GM21576 (cell line): ENCODE measurements around the gene NSUN3.
"Not testable (repeated sequence)": the region's sequence is repeated elsewhere in the genome, so short reads cannot be mapped to it uniquely, and the experiment has no call there.

Source experiments
- ATAC-seq: cut with Tn5 transposase; IDR thresholded peaks from one replicate; pipeline ENCODE4 v1.9.1; 2021; ENCODE audit warnings: mild to moderate bottlenecking, moderate library complexity; ENCODE audit not compliant: unreplicated experiment

Gene NSUN3

DNA sequence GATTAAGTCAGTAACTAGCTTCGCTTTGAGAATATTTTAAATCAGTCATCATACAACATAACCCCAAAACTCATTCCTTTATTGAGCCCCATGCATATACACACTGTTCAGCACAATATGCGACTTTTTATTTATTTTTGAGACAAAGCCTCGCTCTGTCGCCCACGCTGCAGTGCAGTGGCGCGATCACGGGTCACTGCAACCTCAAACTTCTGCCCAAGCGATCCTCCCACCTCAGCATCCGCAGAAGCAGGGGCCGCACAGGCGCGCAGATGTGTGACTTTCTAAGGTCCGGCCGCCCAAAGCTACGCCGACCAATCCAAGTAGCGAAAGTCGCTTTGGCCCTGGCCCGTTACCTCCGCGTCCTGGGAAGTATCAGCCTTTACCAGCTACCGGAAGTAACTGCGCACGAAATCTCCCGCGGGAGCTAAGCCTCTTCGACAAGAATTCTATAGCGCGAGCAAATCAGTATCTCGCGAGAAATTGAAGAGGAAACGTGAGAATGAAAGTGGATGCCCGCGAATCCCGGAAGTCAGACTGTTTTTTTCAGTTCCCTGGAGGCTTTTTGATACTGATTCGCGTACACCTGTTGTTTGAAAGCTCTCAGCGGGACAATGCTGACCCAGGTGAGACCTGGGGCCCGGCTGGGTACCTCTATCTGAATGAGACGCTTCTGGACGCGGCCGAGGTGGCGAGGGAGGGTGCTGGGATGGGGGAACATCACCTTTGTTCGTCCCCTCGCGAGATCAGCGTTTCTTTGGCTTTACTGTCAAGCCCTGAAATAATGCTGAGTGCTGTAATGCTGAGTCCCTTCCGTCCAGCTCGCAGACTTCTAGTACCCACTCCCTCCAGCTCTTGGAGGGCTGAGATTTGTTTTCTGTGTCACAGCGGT, at the start of gene NSUN3, which contains the start of gene DHFR2:
Gene NSUN3, plus strand, starts transcription at position 549 of the 892 bp plus-strand sequence. Its CDS starts 66 bp downstream, at position 615.
Gene DHFR2, minus strand, starts transcription at position 404 of the 892 bp plus-strand sequence. CDS start 1,405 bp downstream, outside the sequence.
- ATAC-seq: peak; percentile 91

DNA sequence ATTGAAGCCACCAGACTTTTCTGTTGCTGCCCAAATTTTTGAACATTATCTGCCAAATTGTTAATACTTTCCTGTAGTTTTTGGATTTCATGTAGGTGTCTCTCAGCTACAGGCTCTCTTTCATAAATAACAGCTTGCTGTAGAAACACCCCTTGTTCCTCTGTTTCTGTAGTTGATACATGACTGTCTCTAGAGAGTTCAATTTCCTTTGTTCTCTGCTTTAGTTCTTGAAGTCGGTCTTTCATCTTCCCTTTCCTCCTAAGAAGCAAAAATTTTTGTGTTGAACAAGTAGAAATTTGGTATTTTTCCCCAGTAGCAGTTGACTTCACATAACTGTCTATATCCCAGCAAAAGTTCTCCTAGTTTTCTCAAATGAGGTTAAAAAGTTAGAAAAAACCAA, 47.8 kb upstream of the NSUN3 start:
- ATAC-seq: no peak

- ATAC-seq: no peak
Measured at GRCh38 chr3:94019659-94020058, 43.2 kb upstream of the NSUN3 start.

GRCh38 chr3:94020293-94020692, 42.6 kb upstream of the NSUN3 start:
- ATAC-seq: no peak

DNA sequence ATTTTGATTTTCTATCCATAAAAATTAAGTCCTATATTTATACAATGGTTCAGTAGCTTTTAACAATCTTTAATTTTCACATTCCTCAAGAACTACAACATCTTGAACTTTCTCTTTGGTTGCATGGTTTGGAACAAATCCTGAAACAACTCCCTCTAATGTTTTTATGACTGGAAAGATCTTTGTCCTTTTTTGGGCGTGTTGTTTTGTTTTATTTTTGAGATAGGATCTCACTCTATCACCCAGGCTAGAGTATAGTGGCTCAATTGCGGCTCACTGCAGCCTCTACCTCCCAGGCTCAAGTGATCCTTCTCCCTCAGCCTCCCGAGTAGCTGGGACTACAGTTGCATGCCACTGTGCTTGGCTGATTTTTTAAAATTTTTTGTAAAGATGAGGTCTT, 38.5 kb upstream of the NSUN3 start:
- no peak for ATAC-seq

DNA sequence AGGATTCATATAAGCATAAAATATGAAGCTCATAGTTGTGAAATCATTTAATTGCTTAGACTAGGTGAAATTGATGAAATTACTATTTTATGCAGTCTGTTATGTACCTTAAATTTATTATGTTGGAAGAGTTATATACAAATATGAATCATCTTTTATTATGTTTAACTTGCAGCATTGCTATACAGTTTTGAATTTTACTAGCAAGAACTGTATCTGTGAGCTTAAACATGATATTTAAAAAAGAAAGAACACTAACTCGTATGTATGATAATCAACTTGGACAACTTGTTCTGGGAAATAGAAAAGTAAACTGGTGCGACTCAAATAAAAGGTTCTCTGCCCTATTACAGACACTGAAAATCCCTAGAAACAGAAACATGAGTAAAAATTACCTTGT, 36.2 kb upstream of the NSUN3 start:
- no peak for ATAC-seq

DNA sequence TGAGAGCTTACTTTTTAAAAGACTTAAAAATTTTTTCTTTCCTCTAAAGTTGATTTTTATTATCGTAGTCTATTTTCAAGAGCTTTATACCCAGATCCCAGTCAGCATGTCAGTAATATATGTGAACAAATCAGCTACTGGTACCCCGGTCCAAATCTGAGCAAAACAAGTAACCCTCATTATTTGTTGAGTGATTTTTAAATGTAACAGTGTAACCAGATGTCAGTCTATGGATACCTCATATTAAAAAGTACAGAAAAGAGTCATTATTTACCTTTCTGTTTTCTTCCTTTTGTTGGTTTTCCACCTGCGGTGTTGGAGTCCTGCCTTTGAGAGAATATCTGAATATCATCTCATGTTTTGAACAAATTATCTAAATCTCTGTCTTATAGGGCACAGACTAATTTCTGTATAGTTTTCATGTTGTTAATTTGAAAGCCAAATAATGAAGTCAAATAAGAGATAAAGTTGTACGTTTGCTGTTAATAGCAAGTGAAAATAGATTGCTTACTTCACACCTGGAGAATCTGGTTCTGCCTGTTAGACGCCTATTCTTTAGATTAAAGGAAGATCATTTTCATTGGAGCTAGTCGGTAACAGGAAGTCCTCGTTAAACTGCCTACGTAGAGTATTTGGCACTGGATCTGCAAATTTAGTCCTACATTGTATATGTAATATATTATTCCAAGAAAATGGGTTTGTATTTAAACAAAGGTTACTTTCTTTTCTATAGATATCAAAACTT, 34.6 kb upstream of the NSUN3 start, which contains the start of gene STX19:
Gene STX19, minus strand, starts transcription at position 505 of the 745 bp plus-strand sequence. CDS start 13,328 bp downstream, outside the sequence.
- ATAC-seq: no peak

GRCh38 chr3:94036909-94037507, 25.9 kb upstream of the NSUN3 start:
- ATAC-seq: peak; percentile 88

DNA sequence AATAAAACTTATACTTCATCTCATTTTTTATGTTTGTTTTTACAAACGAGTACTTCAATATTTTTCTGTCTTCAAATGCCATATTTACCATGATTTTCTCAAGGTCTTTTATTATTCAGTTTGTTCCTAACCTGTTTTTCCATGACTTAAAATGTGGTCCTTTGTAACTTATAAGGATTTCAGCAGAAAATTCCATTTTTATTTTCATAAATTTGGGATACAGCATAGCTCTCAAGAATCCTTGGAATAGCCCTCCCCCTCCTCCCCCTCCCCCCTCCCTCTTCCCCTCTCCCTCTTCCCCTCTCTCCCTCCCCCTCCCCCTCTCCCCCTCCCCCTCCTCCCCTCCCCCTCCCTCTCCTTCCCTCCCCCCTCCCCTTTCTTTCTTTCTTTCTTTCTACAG, 19.6 kb upstream of the NSUN3 start:
- no peak for ATAC-seq

DNA sequence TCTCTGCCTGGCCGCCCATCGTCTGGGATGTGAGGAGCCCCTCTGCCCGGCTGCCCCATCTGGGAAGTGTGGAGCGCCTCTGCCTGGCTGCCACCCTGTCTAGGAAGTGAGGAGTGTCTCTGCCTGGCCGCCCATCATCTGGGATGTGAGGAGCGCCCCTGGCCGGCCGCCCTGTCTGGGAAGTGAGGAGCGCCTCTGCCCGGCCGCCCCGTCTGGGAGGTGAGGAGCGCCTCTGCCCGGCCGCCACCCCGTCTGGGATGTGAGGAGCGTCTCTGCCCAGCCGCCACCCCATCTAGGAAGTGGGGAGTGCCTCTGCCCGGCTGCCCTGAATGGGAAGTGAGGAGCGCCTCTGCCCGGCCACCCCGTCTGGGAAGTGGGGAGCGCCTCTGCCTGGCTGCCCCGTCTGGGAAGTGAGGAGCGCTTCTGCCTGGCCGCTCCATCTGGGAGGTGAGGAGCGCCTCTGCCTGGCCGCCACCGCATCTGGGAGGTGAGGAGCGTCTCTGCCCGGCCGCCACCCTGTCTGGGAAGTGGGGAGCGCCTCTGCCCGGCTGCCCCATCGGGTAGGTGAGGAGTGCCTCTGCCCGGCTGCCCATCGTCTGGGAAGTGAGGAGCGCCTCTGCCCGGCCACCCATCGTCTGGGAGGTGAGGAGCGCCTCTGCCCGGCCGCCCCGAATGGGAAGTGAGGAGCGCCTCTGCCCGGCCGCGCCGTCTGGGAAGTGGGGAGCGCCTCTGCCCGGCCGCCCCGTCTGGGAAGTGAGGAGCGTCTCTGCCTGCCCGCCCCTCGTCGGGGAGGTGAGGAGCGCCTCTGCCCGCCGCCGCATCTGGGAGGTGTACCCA, 18.5 kb upstream of the NSUN3 start:
- not testable (repeated sequence) for ATAC-seq

DNA sequence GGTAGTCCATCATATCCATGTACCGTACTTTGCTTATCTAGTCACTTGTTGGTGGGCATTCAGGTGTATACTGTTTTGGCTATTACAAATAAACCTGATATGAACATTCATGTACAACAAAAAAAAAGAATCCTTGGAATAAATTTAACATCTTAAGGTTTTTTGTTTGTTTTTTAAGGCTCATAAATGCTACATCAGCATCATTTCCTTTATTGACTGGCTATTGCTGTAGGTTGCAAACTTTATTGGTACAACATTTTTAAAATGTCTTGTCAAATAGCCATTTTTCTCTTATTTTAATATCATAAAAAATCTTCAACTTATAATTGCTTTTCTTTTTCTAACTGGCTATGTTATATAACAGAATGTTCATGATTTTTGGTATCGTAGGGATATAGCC, 16.3 kb upstream of the NSUN3 start:
- no peak for ATAC-seq

DNA sequence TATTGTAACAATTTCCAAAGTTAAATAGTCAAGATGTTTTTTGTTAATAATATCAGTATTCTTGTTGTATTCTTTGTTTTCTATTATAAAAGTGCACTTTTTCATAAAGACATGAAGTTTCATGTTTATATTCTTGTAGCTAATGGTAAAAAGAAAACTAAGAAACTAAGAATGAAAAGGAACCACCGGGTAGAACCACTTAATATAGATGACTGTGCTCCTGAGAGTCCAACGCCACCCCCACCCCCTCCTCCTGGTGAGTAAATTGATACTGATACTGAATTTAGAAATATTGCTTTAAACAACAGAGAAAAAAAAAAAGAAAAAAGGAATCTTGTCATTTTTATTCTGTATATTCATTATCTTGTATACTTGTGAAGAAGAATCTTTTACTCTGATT, 13.6 kb upstream of the NSUN3 start:
- ATAC-seq: no peak

DNA sequence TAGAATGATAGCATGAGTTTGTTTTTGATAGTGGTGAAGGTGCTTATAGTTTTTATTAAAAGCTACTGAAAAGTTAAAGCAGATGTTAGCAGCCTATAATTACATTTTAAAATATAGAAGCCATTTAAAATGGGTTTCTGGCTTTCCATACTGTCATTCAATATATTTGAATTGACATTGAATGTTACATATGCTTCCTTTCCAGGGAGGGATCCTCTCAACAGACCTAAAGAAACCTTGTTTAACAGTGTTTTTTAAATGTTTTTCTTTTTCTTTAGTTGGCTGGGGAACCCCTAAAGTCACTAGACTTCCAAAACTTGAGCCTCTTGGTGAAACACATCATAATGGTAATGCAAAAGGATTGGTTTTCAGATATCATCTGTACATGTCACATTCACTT, 12.3 kb upstream of the NSUN3 start:
- ATAC-seq: no peak

DNA sequence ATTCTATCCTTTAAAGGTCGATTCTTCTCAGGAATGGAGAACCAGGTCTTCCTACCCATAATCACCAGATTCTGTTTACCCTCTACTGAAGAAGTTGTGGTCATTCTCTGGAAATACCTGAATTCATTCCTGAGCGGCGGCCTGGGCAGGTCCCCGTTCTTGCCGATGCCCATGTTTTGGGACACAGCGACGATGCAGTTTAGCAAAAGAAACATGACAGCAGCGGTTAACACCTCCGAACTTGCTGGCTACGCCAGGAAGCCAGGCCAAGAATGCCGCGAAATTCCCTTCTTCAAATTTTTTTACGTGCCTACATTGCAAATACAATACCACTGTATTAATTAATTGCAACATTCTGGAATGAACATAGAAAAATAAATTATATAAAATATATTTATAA, 1.6 kb upstream of the NSUN3 start:
- no peak for ATAC-seq

- ATAC-seq: no peak
Measured at GRCh38 chr3:94063496-94064119, 747 bp downstream of the NSUN3 start.

GRCh38 chr3:94064243-94064860, 1.5 kb downstream of the NSUN3 start:
- no peak for ATAC-seq

- no peak for ATAC-seq
Measured at GRCh38 chr3:94065122-94065521, 2.3 kb downstream of the NSUN3 start.

- ATAC-seq: no peak
Measured at GRCh38 chr3:94065819-94066480, 3.1 kb downstream of the NSUN3 start.
